Caki2 (cell line): ENCODE results near the gene NDEL1. TPM values are rescaled to one million over a fixed set of nuclear protein-coding genes. Genes with fewer than 3 reads are reported as not detected.
"Not testable (repeated sequence)": the region's sequence is repeated elsewhere in the genome, so short reads cannot be mapped to it uniquely, and the experiment has no call there.

Experiments
- DNase-seq: peaks from one replicate; pipeline ENCODE4 v3.0.0-alpha.2; 2015; ENCODE audit warnings: low read depth
- in situ Hi-C: cut with HindIII; loops from 2 replicates; pipeline ENCODE4 v1.10.0; 2016; ENCODE audit warnings: low sequenced_read_pairs, low pct_unique_long_range_greater_than_20kb, mixed read lengths
- total RNA-seq: library from RNA; depleted of rRNA; stranded (reverse); fragments of >200 nt; shearing (Covaris generic); gene quantifications from 2 replicates; pipeline ENCODE4 v1.2.3, GENCODE V29; 2014; ENCODE audit warnings: low replicate concordance; rRNA removed

NDEL1 gene, protein sequence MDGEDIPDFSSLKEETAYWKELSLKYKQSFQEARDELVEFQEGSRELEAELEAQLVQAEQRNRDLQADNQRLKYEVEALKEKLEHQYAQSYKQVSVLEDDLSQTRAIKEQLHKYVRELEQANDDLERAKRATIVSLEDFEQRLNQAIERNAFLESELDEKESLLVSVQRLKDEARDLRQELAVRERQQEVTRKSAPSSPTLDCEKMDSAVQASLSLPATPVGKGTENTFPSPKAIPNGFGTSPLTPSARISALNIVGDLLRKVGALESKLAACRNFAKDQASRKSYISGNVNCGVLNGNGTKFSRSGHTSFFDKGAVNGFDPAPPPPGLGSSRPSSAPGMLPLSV
- 29.1 and 46.7 TPM in 2 replicates for total RNA-seq

DNA sequence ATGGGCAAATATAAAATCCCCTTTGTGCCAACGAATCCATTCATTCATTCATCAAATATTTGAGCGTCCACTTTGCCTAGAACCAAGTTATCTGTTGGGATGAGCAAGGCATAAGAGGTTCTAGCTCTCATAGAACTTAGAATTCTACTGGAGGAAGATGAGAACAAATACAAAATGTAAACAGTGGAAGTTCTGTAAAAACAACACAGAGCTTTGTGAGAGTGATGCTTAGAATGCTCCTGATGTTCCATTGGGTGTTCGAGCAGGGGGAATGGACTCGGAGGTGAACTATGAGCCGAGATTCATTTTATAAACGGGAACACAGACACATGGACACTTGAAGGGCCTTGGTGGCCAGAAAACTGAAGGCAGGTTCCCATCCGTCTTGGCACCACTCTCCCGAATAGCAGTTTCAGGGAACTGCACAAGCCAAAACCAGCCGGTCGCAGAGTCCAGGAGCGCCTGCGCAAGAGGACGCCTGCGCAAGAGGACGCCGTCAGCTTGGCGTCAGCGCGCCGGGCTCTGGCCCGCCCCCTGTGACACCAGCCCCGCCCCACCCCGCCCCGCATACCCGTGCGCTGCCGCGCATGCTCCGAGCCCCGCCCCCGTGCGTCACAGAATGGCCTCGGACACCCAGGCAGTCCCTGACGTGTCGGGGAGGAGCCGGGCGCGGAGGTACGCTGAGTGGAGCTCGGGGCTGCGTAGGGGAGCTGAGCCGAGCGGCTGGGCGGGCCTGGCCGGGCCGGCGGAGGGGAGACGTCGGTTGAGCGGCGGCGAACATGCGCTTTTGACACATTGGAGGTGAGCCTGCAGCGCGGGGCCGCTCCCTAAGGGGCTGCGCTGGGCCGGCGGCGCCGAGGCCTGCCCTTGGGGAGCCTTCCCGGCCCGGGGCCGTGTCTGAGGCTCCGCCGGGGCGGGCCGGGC is at the start of gene NDEL1:
Gene NDEL1, plus strand, starts transcription at position 640 of the 924 bp plus-strand sequence. CDS start 8,388 bp downstream, outside the sequence.
- in situ Hi-C loops, result no loop called here
- peak; percentile 86 for DNase-seq

DNA sequence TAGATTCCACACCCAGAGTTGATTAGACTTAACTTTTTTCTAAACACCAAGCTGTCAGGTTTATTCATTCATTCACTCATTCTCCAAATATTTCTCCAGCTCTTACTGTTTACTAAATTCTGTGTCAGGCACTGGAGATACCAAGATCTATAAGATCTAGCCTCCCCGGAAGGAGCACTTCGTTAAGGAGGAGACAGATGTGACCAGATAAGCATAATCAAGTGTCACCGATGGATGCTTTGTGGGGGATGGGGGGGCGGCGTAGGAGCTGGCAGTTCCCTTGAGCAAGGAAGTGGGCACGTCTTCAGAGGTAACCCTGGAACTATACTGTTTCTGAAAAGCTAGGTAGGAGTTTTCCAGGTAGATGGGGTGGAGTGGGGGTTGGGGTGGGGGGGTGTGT is 48.8 kb upstream of the NDEL1 start:
- DNase-seq, result no peak
- in situ Hi-C loops, result no loop called here

- in situ Hi-C loops, result no loop called here
- DNase-seq, result no peak
Measured at GRCh38 chr17:8387914-8388651, 47.6 kb upstream of the NDEL1 start.

DNA sequence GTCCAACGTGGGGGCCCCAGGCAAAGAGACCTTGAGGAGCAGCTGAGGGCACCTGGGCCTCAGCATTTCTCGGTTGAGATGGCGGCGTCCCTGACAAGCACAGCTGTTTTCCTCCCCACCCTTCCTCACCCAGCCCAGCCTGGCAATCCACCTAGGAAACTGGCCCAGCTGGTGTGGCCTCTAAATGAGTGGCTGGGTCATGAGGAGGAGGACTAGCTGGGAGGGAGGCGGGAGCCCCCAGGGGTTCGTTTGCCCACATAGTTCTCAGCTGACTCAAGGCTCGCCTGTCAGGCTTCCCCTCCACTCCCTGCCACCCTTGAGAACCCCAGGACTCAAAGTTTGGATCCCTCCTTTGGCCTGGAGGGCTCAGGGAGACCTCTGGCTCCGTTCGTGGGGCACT is 44.0 kb upstream of the NDEL1 start:
- in situ Hi-C loops, result no loop called here

GRCh38 chr17:8392274-8392673 is 43.4 kb upstream of the NDEL1 start:
- in situ Hi-C loops, result no loop called here
- DNase-seq, result no peak

More for the DNA sequence above, 44.0 kb upstream of the NDEL1 start:
- DNase-seq, result no peak

DNA sequence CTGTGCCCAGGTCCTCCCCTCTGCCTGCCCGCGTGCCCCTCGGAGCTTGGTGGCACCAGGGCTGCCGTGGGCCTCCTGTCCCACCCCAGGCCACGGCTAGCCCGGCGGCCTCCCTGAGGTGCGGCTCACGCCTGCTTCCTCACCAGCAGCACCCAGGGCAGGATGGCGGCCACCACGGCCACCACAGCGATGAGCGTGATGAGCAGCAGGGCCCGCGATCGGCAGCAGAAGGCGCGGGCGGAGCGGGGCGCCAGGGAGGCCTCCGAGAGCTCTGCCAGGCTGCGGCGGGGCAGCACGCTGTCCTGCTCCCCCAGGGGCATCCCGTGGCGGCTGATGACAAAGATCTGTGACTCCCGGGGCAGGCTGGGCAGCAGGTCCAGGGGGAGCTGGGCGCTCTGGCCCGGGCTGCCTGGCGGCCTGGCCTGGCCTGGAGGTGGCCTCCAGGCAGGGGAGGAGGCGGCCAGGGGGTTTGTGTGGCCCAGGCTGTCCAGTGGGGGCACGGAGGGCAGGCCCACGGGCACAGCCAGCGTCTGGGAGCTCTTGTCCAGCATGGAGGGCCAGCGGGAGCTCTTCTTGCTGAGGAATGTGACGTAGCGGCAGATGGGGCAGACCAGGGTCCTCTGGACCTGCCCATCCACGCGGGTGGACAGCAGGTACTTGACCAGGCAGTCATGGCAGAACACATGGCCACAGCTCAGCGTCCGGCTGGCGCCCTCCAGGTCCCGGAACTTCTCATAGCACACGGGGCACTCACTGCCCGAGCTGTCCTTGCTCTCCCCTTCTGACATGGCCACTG is 42.8 kb upstream of the NDEL1 start:
- in situ Hi-C loops, result no loop called here
- DNase-seq, result no peak

DNA sequence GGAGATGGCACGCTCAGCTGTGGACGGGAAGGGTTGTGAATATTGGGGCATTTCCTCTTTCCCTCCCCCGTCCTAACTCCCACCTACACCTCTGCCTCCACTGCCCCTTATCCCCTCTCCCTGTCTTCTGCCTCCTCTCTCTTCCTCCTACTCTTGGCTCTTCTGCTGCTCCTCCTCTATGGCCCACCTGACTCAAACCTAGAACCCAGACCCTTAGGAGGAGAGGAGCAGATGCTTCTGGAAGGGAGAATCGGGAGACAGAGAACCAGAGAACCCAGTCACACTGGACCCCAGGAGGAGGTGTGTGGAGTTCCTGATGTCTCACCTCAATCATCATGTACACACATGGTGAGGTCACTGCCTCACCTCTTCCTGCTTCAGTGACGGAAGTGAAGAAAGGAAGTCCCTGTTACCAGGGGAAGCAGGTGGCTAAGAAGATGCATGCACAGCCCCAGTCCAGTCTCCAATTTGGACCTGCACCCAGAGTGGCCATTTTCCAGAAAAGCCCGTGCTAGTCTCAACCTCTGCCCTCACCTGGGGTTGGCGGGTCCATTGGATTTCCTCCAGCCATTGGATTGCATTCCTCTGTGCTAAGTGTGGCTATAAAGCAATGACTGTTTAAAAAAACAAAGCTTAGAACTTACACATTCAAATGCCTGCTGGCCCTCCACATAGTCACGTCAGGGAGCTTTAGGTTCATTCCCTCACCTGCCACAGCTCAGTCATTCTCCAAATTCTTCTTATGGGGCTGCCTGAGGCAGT is 42.0 kb upstream of the NDEL1 start:
- in situ Hi-C loops, result no loop called here
- no peak for DNase-seq

GRCh38 chr17:8394497-8394896 is 41.2 kb upstream of the NDEL1 start:
- in situ Hi-C loops, DNase-seq: not testable (repeated sequence)

DNA sequence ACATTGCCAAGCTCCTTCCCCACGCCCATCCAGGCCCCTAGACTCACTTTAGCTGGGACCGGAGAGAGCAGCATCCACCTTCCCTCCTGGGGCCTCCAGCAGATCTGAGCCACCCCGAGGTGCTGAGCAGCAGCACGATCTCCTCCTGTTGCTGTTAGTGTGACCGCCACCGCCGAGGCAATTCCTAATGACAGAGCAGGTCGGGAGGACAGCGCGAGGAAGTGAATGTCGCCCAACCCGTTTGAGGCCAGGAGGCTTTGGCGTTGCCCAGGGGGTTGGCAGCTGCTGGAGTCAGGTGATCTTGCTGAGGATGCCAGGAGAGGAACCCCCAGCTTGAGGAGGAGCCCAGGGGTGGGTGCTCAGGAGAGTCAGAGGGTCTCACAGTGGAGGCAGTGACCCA is 38.0 kb upstream of the NDEL1 start, which contains the start of gene RNF222:
Gene RNF222, minus strand, starts transcription at position 192 of the 400 bp plus-strand sequence. CDS start 4,366 bp downstream, outside the sequence.
- no peak for DNase-seq
- in situ Hi-C loops, result no loop called here

- in situ Hi-C loops, result no loop called here
- DNase-seq, result no peak
Measured at GRCh38 chr17:8398980-8399379, 36.7 kb upstream of the NDEL1 start.

DNA sequence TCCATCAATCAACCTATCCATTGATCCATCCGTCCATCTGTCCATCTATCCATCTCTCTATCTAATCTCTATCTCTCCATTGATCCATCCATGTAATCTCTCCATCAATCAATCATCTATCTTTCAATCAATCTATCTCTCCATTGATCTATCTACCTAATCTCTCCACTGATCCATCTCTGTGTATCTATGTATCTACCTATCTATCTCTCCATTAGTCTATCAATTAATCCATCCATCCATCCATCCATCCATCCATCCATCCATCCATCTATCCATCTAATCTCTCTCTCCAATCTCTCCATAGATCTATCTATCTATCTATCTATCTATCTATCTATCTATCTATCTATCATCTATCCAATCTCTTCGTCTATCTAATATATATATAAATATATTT is 34.6 kb upstream of the NDEL1 start:
- in situ Hi-C loops, result no loop called here
- DNase-seq, result no peak

GRCh38 chr17:8402921-8403536 is 32.7 kb upstream of the NDEL1 start:
- in situ Hi-C loops, result no loop called here
- no peak for DNase-seq

DNA sequence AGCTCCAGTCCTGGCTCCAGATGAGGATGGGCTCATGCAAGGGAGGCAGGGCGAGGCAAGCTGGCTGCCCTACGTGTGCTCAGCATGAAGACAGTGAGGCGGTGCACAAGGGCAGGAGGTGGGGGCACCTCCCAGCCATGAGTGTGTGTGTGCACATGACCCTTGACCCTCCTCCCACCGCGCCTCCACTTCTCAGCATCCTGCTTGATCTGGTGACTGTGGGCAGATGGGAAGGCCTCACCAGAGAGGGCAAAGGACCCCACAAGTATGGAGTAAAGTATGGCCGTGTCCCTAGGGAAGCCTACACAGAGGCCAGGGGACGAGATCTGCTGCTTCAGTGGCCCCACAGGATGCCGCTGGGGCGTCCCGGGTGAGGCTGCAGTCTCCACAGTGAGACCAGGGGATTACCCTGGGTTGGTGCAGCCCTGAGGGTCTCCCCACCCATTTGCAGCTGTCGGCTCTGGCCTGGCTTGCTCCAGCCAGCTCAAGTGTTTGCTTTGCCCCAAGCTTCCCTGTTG is 30.1 kb upstream of the NDEL1 start:
- no peak for DNase-seq
- in situ Hi-C loops, result no loop called here

DNA sequence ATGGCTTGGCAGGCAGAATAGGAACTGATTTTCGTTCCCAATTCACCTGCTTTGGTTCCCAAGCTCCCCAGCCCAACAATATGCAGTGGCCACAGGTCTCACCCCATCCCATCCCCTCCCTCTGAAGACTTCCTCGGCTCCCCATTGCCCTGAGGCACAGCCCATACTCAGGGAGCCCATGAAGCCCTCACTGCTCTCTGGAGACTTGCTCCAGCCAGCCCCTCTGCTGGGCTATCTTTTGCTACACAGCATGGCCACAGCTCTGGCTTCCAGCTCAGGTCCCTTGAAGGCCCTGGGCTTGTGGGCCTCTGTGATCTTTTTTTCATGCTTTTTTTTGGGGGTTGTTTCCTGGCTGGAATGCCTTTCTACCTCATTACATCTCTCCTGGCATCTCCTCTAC is 29.5 kb upstream of the NDEL1 start:
- in situ Hi-C loops, result no loop called here
- DNase-seq, result no peak

DNA sequence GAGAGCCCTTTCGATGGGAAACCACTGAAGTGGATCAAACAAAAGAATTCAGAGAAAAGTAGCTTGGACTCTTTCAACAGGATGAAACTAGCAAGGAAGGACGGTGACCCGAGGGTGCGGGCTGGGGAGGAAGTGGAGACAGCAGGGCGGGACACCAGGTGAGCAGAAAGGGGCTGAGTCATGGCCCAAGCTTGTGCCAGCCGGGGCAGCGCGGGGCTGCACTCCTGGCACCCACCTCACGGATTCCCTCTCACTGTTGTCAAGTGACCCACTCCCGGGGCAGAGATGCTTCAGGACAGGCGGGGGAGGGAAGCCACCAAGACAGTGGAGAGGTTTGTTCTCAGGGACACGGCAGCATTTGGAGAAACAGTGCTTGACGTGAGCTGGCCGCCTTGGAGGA is 27.3 kb upstream of the NDEL1 start:
- DNase-seq, result no peak
- in situ Hi-C loops, result no loop called here
